Natural killer cell (primary cell): ENCODE results near the gene S1PR1. TPM values are rescaled to one million over a fixed set of nuclear protein-coding genes. Genes with fewer than 3 reads are reported as not detected.

Source experiments
- ATAC-seq, 3 donors: fragments of 150-1000 bp in 2 of 3; fragments of 200-7000 bp in 1 of 3; cut with Tn5 transposase; 1 replicate in 1 of 3; 2 replicates in 2 of 3; pipeline ENCODE4 v1.10.0; 2021; ENCODE audit warnings: mild to moderate bottlenecking in 2 of 3, moderate library complexity in 2 of 3
- DNase-seq, 2 donors: peaks; one replicate each; pipeline versions ENCODE4 v3.0.0 to v3.0.0-alpha.2; 2013 to 2021; ENCODE audit warnings: mixed read lengths in 1 of 2
- H3K27ac ChIP-seq: one replicate; pipeline ENCODE4 v1.5.1; 2013; ENCODE audit warnings: mild to moderate bottlenecking, low read length
- H3K27me3 ChIP-seq: one replicate; pipeline ENCODE4 v1.6.1; 2013; ENCODE audit warnings: low read length; ENCODE audit not compliant: control insufficient read depth, insufficient read depth
- H3K36me3 ChIP-seq: one replicate; pipeline ENCODE4 v1.6.1; 2013; ENCODE audit warnings: low read length; ENCODE audit not compliant: control insufficient read depth, insufficient read depth
- H3K4me1 ChIP-seq: one replicate; pipeline ENCODE4 v1.6.1; 2013; ENCODE audit warnings: low read length; ENCODE audit not compliant: control insufficient read depth, insufficient read depth
- H3K4me3 ChIP-seq: one replicate; pipeline ENCODE4 v1.5.1; 2013; ENCODE audit warnings: low read length
- H3K9me3 ChIP-seq: one replicate; pipeline ENCODE4 v1.6.1; 2013; ENCODE audit warnings: low read length; ENCODE audit not compliant: control insufficient read depth, insufficient read depth
- H3K27ac Mint-ChIP-seq, 2 donors: one replicate each; pipeline ENCODE4 v1.8.0; 2022; ENCODE audit warnings: mild to moderate bottlenecking in 2 of 2, mixed read lengths in 2 of 2, moderate library complexity in 1 of 2
- H3K27me3 Mint-ChIP-seq, 2 donors: one replicate each; pipeline ENCODE4 v1.8.0; 2022; ENCODE audit warnings: low read depth in 2 of 2, mixed read lengths in 2 of 2
- H3K36me3 Mint-ChIP-seq: one replicate; pipeline ENCODE4 v1.8.0; 2022; ENCODE audit warnings: mixed read lengths
- H3K4me1 Mint-ChIP-seq, 2 donors: one replicate each; pipeline ENCODE4 v1.8.0; 2022; ENCODE audit warnings: mixed read lengths in 2 of 2
- H3K4me3 Mint-ChIP-seq: one replicate; pipeline ENCODE4 v1.8.0; 2022; ENCODE audit warnings: mild to moderate bottlenecking, moderate library complexity, mixed read lengths
- H3K9me3 Mint-ChIP-seq, 2 donors: one replicate each; pipeline ENCODE4 v1.8.0; 2022; ENCODE audit warnings: mixed read lengths in 2 of 2
- WGBS: methylation state at CpG from one replicate; pipeline ENCODE4 v1.1.7; 2013; ENCODE audit warnings: missing lambda C conversion rate; ENCODE audit not compliant: insufficient coverage; 5-methylcytosine and 5-hydroxymethylcytosine counted together
- intact Hi-C: fragments of 100-400 bp; cut with micrococcal nuclease; formaldehyde crosslinking; loops from one replicate; pipeline ENCODE4 v1.14.2; 2022
- total RNA-seq, 4 donors: library from RNA; stranded (reverse); fragments of 120-200 nt in 1 of 4; gene quantifications; one replicate each; pipeline versions ENCODE4 v1.2.3 to v1.2.4, GENCODE V29; 2013 to 2022
- TF ChIP-seq, protein P1 (sequence below): fragments of 200-600 bp; IDR thresholded peaks from one replicate; pipeline ENCODE4 v1.8.0; 2022; ENCODE audit warnings: antibody characterized with exemption

The S1PR1 gene
- total RNA-seq, 3 donors from 2014 or later (not counting 1 experiment from before 2014, with no cell fraction given), result 33.5 to 114 (median 80.2) TPM

DNA sequence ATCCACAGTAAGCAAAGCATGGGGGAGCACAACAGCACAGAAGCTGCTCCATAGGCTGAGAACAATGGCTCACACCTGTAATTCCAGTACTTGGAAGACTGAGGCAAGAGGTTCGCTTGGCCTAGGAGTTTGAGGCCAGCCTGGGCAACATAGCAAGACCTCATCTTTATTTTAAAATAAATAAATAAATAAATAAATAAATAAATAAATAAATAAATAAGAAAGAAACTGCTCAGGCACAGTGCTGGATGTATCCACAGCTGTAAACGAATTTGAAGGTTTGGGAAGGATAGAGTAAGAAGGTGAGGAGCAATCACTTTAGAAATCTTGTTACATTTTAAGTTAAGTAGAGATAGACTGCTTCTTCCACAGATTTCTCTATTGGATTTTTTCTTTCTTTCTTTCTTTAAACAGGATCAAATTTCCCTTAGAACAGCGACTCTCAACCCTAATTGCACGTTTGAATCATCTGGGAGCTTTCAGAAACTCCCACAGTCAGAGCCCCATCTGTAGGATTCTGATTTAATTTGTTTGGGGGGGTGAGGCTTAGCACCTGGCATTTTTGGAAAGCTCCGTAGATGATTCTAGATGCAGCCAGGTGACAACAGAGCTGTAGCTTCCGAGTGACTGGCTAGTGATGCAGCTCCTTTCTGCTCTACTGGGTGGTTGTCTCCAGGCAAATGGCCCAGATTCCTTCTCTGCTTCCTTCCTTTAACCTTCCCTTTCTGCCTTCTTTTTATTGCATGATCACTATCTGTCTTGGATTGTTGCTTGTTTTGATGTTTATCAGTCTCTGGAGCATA lies 53.5 kb downstream of the S1PR1 start:
- Histone ChIP-seq H3K4me3 (no peak overlapping the region), H3K27ac (no peak overlapping the region), H3K36me3 (no peaks in the 10 kb centered on the region), H3K9me3 (no peaks in the 10 kb centered on the region), H3K4me1 (peaks cover 52% of the 10 kb centered on the region), H3K27me3 (no peaks in the 10 kb centered on the region)
- intact Hi-C loops, result no loop called here
- DNase-seq (no peak), ATAC-seq (no peak)
- no peaks in the 10 kb centered on the region for H3K9me3 Mint-ChIP-seq
- H3K27me3 Mint-ChIP-seq, result no peaks in the 10 kb centered on the region
- 87% methylated on average over 6 of the region's 6 CpGs for WGBS
- H3K27ac Mint-ChIP-seq, result peak overlapping the region in 1 of 2 donors; percentile 49
- no peak overlapping the region for H3K4me3 Mint-ChIP-seq
- TF ChIP-seq, protein P1, sequence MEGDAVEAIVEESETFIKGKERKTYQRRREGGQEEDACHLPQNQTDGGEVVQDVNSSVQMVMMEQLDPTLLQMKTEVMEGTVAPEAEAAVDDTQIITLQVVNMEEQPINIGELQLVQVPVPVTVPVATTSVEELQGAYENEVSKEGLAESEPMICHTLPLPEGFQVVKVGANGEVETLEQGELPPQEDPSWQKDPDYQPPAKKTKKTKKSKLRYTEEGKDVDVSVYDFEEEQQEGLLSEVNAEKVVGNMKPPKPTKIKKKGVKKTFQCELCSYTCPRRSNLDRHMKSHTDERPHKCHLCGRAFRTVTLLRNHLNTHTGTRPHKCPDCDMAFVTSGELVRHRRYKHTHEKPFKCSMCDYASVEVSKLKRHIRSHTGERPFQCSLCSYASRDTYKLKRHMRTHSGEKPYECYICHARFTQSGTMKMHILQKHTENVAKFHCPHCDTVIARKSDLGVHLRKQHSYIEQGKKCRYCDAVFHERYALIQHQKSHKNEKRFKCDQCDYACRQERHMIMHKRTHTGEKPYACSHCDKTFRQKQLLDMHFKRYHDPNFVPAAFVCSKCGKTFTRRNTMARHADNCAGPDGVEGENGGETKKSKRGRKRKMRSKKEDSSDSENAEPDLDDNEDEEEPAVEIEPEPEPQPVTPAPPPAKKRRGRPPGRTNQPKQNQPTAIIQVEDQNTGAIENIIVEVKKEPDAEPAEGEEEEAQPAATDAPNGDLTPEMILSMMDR, result no peak
- peaks cover 56 to 58% of the 10 kb centered on the region in 2 donors for H3K4me1 Mint-ChIP-seq
- H3K36me3 Mint-ChIP-seq, result no peaks in the 10 kb centered on the region

Other genes starting within 250 kb of the S1PR1 start
- gene DPH5, start 211.2 kb upstream of the S1PR1 start, total RNA-seq, result 10 to 100 TPM; 17.1 to 22.9 (median 19.9) TPM